GM18526 (cell line): ENCODE results near the gene TMEM123.

Source experiments
- POLR2A ChIP-seq: IDR thresholded peaks from 3 replicates; pipeline ENCODE4 v1.6.1; 2011; ENCODE audit not compliant: insufficient read length; ENCODE audit errors: extremely low read depth

TMEM123 gene

DNA sequence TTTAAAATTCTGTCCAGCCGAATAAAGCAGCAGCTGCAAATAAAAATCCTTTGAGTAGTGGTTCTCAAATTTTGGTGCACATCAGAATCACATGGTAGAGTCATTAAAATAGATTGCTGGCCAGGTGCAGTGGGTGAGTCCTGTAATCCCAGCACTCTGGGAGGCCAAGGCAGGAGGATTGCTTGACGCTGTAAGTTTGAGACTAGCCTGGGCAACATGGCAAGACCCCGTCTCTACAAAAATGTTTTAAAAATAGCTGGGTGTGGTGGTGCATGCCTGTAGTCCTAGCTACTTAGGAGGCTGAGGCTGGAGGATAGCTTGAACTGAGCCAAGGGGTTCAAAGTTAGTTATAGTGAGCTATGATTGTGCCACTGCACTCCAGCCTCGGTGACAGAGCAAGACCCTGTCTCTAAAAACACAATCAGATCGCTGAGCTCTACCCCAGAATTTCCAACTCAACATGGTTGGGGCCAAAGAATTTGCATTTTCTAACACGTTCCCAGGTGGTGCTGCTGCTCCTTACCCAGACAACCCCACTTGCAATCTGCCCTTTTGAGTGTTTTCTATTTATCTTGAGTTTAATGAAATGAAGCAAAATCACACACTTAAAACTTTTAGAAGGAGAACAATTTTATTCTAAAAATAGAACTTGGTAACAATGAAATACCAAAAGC, 56.7 kb downstream of the TMEM123 start:
- TF ChIP-seq POLR2A, result no peak

DNA sequence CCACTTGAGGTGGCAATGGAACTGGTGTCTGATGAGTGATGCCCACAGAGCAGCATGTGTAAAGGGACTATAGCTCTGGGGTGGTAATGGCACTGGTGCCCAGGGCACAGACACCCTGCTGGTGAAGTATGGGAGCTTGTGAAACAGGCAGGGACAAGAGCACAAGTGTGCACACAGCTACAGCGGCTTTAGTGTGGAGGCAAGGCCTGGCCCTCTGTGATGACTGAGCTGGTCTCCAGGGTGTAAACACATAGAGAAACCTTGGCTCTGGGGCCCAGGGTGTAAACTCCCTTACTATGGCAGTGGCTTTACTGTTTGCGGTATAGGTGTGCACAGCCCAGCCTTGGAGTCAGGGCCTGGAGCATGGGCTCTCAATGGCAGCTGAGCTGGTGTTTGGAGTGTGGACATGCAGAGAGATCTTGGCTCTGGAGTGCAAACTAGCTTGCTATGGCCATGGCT, 59.3 kb downstream of the TMEM123 start:
- TF ChIP-seq POLR2A, result no peak

DNA sequence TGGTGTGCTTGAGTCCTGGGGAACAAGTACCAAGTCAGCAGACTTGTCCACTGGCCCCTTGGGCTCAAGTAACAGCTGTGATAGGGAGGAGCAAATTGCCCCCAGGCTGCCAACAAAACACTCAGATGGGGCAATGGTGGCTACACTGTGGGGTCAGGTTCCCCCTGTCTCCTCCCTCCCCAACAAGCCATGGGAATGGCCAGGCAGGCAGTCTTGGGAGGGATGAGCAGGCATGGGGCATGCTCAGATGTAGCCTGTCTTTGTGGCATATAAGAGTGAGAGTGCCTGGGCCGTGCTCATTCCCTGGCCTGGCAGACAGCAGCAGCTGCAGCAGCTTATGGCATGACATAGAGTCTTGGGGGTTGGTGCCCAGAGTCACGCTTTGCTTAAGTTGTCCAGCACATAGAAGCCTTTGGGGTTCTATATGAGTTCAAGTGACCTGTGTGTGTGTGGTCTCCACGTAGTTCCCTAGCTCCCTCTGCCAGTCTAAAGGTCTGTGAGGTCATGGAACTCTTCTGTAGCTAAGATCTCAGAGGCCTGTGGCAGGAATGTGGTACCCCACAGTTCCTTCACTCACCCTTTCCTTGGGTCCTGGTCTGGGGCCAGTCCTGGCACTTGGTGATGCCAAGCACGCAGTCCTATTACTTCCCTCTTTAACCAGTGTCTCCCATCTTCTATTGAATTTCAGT, 60.9 kb downstream of the TMEM123 start:
- no peak for TF ChIP-seq POLR2A

DNA sequence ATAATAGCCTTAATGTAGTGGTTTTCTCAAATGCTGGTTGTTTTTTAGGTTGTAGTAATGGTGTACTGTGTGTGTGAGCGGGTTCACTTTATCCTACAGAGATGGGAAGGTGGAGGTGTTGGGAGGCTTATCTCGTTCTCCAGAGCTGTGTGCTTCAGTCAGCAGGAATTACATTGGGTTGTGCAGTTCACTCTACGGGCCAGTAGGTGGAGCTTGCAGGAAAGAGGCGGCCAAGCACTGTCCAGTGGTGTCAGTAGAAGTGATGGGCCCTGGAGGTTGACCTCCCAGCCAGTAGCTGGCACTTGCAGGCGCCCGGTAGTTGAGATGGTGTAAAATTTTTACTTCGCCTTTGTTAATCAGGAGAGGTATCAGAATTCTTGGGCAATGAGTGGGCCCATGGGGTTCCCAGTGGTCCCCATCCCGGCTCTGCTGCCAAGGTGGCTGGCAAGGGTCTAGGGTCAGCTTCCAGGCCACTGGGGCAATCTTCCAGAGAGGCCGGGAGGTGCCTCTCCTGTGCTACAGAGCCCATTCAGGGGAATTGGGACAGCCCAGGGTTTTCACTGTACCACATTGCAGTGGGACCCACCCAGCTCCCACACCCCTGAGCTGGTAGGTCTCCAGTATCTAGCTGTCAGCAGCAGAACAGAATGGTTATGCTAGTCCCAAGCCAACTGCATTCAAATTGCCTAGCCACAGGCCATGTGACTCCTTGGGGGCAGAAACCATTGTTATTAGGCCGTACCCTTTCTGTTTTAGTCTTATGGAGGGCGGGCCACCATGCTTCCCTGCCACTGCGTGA, 61.7 kb downstream of the TMEM123 start:
- TF ChIP-seq POLR2A, result no peak

DNA sequence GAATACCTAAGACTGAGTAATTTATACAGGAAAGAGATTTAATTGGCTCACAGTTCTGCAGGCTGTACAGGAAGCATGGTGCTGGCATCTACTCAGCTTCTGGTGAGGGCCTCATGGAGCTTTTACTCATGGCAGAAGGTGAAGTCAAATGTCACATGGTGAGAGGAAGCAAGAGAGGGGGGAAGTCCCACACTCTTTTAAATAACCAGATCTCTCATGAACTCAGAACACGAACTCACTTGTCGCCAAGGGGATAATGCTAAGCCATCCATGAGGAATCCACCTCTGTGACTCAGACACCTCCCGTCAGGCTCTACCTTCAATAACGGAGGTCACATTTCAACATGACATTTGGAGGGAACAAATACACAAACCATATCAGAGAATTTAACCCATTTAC, 63.3 kb downstream of the TMEM123 start:
- TF ChIP-seq POLR2A, result no peak

DNA sequence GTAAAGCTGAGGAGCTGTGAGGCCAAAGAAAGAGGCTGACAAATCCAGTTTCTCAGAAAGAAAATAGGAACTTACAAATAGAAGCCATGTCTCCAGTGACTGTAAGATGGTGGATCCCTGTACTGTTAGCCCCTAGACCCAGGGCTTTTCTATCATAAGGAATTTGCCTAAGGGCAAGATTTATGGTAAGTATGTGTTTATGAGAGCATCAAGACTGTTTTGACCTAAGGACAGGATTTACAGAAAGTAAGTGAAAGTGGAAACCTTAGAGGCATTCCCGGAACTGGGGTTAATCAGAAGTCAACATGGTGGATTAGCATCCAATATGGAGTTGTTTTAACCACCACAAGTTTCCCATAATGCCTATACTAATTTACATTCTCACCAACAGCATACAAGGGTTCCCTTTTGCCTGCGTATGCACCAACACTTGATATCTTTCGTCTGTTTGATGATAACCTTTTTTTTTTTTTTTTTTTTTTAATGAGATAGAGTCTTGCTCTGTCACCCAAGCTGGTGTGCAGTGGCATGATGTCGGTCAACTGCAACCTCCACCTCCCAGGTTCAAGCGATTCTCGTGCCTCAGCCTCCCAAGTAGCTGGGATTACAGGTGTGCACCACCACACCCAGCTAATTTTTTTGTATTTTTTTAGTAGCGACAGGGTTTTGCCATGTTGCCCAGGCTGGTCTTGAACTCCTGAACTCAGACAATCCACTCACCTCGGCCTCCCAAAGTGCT, 65.4 kb downstream of the TMEM123 start:
- TF ChIP-seq POLR2A, result no peak

DNA sequence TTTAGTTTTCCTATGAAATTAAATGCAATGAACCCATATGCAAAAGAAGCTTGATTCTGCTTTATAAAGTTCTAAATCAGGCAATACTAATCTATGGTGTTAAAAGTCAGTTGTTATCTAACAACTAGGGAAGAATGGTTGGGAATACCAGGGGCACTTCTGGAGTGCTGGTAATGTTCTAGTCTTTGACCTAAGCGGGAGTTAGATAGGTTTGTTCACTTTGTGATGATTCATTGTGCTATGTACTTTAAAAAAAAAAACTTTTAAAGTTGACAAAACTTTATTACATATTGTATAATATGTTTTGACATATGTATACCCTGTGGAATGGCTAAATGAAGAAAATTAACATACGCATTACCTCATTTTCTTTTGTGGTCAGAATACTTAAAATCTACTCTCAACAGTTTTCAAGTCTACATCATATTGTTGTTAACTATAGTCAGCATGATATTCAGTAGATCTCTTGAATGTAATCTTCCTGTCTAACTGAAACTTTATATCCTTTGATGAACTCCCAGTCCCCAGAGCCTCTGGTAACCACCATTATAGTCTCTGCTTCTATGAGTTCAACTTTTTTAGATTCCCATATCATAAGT, 66.3 kb downstream of the TMEM123 start:
- no peak for TF ChIP-seq POLR2A

DNA sequence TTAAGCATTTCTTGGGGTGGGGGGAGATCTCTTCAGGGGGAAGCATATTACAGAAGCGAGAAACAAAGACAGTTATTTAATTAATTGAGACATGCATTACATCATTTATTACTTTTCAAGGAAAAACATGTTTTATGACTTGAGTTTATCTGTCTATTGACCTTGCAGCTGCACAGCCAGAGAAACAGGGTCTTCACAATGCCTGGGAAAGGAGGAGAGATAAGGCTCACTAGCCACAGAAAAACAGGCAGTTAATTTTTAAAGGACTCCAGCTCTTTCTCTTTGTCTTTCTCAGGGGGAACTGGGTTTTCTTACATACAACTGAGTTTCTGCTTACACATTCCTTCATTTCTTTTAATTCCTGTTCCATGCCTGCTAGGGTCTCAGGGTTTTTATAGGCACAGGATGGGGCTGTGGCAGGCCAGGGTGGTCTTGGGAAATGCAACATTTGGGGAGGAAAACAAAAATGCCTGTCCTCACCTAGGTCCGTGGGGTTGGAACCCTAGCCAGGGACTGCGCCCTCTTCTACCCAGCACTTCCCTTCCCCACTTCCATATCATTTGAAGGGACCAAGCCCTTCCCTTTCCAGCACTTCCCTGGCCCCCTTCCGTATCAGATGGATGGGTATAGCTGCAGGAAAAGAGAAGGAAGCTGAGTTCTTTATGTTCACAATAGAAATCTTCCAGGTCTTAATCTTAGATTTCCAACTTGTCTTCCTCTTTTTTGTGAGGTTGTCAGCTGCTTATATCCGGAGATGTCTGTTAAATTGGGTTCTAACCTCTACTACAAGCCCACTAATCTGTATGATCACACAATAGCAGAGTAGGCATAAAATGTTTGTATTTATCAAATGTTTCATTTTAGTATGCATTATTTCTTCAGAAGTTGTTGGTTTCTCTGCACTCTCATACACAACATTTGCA, 67.2 kb downstream of the TMEM123 start:
- no peak for TF ChIP-seq POLR2A

DNA sequence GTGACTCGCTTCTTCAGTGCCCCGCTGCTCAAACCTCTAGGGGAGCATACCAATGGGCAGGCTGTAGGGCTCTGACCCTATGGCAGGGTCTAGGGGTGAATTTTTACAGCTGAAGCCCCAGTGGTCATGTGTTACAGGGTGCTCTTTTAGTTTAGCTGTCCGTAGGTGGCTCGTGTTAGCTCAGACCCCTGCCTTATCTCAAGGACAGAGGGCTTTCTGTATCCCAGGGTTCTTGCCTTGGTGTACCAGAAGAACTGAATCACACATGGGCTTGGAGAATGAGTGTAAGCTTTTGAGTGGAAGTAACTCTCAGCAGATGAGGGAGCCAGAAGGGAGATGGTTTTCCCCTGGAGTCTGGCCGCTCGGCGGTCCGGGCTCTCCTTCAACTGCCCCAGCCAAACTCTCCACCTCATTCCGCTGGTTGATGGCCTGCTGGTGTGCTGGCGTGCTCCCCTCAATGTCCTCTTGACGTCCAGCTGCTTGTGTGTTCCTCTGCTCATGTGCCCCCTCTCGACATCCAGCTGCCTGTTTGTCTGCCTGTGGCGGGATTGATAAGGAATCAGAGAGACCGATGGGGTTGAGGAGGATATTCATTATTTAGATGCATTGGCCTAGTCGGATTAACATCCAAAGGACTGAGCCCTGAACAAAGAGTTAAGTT, 68.0 kb downstream of the TMEM123 start:
- no peak for TF ChIP-seq POLR2A

DNA sequence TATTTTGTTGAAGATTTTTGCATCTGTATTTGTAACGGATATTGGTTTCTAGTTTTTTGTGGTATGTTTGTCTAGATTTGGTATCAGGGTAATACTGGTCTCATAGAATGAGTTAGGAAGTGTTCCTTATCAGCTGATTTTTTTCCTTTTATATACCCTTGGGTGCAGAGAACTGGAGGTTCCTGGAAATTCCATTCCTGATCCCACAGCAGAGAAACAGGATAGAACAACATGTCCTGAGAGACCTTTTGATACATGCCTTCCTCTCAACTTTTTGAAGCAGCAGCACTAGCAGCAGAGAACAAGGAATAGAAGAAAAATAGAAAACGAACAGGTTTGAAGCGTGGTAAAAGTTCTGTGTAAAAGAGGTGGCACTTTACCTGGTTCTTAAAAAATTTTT, 68.7 kb downstream of the TMEM123 start:
- no peak for TF ChIP-seq POLR2A

DNA sequence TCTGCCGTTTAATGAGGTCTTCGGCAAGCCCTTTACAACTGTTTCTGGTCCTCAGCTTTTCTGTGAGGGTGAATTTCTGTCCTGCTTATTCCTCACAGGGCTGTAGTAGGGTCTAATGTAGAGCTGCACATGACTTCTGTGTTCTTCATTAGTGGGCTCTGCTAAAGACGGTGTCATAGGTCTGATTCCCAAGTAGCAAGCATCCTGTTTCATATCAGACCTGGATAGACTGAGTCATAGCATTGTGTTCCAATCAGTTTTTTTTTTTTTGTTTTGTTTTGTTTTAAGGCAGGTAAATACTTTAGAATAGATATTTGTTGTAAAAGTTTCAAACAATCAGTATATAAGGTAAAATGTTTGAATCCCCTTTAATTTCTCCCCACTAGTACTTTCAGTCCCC, 70.2 kb downstream of the TMEM123 start:
- no peak for TF ChIP-seq POLR2A

DNA sequence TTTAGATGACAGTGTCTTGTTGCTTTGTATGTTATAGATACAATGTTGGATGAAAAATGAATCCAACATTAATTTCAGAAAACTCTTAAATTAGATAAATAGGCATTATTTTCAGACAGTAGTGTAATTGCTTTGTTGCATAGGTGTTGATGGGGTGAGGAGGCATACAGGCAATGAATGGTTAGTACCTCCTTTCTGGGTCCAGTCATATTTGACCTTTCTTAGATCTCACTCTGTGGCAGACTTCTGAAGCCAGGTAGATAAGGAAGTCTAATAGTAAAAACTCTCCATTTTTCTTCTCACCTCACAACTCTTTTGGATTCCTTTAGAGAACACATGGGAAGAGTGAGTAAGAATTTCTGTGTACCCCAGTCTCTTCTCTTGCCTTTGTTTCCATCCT, 73.7 kb downstream of the TMEM123 start:
- no peak for TF ChIP-seq POLR2A

DNA sequence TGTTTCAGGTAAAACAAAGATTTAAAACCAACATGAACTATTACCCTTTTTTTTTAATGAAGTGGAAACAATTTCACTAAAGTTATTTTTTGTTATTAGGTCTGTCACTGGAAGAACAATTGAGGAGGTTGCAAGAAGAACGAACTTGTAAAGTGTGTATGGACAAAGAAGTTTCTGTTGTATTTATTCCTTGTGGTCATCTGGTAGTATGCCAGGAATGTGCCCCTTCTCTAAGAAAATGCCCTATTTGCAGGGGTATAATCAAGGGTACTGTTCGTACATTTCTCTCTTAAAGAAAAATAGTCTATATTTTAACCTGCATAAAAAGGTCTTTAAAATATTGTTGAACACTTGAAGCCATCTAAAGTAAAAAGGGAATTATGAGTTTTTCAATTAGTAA, 74.7 kb downstream of the TMEM123 start:
- no peak for TF ChIP-seq POLR2A
